Measurements from ENCODE around the gene WNK2.

WNK2 gene

GRCh38 chr9:93149361-93149760 lies 34.6 kb upstream of the WNK2 start:
- no peak for TF ChIP-seq GABPA (IDR thresholded peaks at IDR 0.05; ENCODE audit: low read depth)
- TF ChIP-seq, protein P1, sequence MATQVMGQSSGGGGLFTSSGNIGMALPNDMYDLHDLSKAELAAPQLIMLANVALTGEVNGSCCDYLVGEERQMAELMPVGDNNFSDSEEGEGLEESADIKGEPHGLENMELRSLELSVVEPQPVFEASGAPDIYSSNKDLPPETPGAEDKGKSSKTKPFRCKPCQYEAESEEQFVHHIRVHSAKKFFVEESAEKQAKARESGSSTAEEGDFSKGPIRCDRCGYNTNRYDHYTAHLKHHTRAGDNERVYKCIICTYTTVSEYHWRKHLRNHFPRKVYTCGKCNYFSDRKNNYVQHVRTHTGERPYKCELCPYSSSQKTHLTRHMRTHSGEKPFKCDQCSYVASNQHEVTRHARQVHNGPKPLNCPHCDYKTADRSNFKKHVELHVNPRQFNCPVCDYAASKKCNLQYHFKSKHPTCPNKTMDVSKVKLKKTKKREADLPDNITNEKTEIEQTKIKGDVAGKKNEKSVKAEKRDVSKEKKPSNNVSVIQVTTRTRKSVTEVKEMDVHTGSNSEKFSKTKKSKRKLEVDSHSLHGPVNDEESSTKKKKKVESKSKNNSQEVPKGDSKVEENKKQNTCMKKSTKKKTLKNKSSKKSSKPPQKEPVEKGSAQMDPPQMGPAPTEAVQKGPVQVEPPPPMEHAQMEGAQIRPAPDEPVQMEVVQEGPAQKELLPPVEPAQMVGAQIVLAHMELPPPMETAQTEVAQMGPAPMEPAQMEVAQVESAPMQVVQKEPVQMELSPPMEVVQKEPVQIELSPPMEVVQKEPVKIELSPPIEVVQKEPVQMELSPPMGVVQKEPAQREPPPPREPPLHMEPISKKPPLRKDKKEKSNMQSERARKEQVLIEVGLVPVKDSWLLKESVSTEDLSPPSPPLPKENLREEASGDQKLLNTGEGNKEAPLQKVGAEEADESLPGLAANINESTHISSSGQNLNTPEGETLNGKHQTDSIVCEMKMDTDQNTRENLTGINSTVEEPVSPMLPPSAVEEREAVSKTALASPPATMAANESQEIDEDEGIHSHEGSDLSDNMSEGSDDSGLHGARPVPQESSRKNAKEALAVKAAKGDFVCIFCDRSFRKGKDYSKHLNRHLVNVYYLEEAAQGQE (IDR thresholded peaks at IDR 0.05; ENCODE audit: insufficient replicate concordance, low read depth), result no peak
- TF ChIP-seq POLR2AphosphoS5 (IDR thresholded peaks at IDR 0.05; ENCODE audit: low read depth), result no peak
- TF ChIP-seq, protein P2, sequence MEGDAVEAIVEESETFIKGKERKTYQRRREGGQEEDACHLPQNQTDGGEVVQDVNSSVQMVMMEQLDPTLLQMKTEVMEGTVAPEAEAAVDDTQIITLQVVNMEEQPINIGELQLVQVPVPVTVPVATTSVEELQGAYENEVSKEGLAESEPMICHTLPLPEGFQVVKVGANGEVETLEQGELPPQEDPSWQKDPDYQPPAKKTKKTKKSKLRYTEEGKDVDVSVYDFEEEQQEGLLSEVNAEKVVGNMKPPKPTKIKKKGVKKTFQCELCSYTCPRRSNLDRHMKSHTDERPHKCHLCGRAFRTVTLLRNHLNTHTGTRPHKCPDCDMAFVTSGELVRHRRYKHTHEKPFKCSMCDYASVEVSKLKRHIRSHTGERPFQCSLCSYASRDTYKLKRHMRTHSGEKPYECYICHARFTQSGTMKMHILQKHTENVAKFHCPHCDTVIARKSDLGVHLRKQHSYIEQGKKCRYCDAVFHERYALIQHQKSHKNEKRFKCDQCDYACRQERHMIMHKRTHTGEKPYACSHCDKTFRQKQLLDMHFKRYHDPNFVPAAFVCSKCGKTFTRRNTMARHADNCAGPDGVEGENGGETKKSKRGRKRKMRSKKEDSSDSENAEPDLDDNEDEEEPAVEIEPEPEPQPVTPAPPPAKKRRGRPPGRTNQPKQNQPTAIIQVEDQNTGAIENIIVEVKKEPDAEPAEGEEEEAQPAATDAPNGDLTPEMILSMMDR (IDR thresholded peaks at IDR 0.05; ENCODE audit: insufficient read depth, low read length), result no peak
- TF ChIP-seq SPI1 (IDR thresholded peaks at IDR 0.05; ENCODE audit: borderline replicate concordance, low read depth), result no peak
- no peak overlapping the region for H3K27ac ChIP-seq (replicated peaks)
- H3K27me3 ChIP-seq (ENCODE audit: insufficient read depth, poor library complexity, severe bottlenecking), result no peaks in the 10 kb centered on the region
- DNase-seq (ENCODE audit: low read depth in 1 of 2, low spot score in 1 of 2), result no peak
- H3K4me3 ChIP-seq (replicated peaks; ENCODE audit: insufficient read depth, low read length), result no peak overlapping the region

DNA sequence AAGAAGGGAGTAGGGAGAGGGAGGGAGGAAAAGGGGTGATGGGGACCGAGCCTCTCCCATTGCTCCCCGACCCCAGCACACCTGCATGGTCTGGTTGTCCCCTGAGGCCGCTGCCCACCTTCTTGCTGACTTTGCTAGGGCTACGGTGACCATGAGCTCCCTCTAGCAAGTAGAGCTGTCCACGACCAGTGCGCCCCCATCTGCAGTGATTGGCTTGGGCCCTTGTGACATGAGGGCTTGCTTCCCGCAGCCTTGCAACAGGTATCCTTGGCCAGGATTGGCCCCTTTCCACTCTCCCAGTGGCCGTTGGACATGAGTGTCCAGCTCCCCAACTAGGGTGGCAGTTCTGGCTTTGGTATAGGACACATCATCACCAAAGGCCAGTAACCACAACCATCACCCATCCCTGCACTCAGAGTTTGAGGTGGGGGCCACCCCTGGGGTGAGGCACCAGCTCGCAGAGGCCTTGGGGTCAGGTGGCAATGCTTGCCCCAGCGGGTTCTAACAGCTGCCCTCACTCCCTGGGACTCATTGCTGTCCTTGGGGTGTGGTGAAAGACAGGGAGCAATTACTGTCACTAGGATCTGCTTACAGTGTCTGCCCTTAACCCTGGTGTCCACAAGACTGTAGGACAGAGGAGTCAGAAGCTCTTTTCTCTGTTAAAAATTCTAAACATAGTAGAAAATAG lies 32.7 kb upstream of the WNK2 start:
- no peak for DNase-seq (ENCODE audit: low read depth in 1 of 2, low spot score in 1 of 2)

DNA sequence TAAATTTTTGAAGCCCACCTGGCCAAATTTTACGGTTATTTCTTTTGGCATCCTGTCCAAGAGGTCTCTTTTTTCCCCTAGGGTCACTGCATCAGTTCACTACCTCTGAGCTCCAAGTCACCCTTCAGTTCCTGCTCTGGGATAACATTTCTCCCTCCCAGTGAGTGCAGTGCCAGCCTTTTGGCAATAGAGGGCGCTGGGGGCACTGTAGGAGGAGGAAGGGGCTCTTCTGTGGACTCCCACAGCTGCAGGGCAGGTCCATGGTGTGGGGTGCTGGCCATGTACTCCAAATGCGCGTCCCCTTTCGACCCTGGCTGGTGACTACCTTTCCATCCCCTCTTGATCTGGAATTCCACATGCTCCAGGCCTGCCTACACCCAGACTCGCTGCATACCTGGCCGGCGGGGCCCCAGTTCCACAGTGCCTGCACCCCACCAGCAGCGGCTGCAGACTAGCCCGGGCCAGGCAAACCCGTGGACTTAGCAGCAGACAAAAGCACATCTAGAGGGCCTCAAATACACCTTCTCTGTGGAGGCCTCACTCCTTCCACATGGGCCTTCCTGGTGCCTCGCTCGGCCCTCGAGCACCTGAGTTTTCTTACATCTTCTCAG lies 29.5 kb upstream of the WNK2 start:
- no peak overlapping the region for H3K4me3 ChIP-seq (replicated peaks; ENCODE audit: insufficient read depth, low read length)
- TF ChIP-seq SPI1 (IDR thresholded peaks at IDR 0.05; ENCODE audit: borderline replicate concordance, low read depth) (no peak), POLR2AphosphoS5 (IDR thresholded peaks at IDR 0.05; ENCODE audit: low read depth) (no peak)
- TF ChIP-seq, protein P2 (IDR thresholded peaks at IDR 0.05; ENCODE audit: insufficient read depth, low read length), result peak; percentile 53
- no peak overlapping the region for H3K27ac ChIP-seq (replicated peaks)
- DNase-seq (ENCODE audit: low read depth in 1 of 2, low spot score in 1 of 2), result peak in 1 of 2 experiments; percentile 51
- H3K27me3 ChIP-seq (ENCODE audit: insufficient read depth, poor library complexity, severe bottlenecking), result no peaks in the 10 kb centered on the region

More for the DNA sequence above, 32.7 kb upstream of the WNK2 start:
- TF ChIP-seq POLR2AphosphoS5 (IDR thresholded peaks at IDR 0.05; ENCODE audit: low read depth) (no peak), GABPA (IDR thresholded peaks at IDR 0.05; ENCODE audit: low read depth) (no peak), SPI1 (IDR thresholded peaks at IDR 0.05; ENCODE audit: borderline replicate concordance, low read depth) (no peak)
- TF ChIP-seq, protein P2 (IDR thresholded peaks at IDR 0.05; ENCODE audit: insufficient read depth, low read length), result no peak
- TF ChIP-seq, protein P1 (IDR thresholded peaks at IDR 0.05; ENCODE audit: insufficient replicate concordance, low read depth), result no peak
- Histone ChIP-seq H3K27me3 (ENCODE audit: insufficient read depth, poor library complexity, severe bottlenecking) (no peaks in the 10 kb centered on the region), H3K27ac (replicated peaks) (no peak overlapping the region), H3K4me3 (replicated peaks; ENCODE audit: insufficient read depth, low read length) (no peak overlapping the region)

Data from HL-60 (cell line).